ENCODE measurements around the gene REEP3. TPM values are rescaled to one million over a fixed set of nuclear protein-coding genes. Genes with fewer than 3 reads are reported as not detected.
"Not testable (repeated sequence)": the region's sequence is repeated elsewhere in the genome, so short reads cannot be mapped to it uniquely, and the experiment has no call there.

Gene REEP3
- total and polyA plus RNA-seq, 2 of the 8 experiments (the other 6 are each of a cell fraction or from before 2014, with no cell fraction given): 5.8 to 31.5 TPM

DNA sequence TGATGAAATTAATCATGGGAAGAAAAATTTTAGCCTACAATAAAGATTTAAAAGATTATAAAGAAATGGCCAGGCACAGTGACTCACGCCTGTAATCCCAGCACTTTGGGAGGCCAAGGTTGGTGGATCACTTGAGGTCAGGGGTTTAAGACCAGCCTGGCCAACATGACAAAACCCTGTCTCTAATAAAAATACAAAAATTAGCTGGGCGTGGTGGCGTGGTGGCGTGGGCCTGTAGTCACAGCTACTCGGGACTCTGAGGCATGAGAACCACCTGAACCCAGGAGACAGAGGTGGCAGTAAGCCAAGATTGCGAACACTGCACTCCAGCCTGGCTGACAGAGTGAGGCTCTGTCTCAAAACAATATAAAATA lies 28.9 kb upstream of the REEP3 start:
- not testable (repeated sequence) for H3K9ac ChIP-seq (replicated peaks in 1 of 4; ENCODE audit: extremely low read depth in 1 of 4, low read depth in 3 of 4, low read length in 3 of 4); H2BK12ac ChIP-seq (ENCODE audit: low read depth, low read length); H3K23me2 ChIP-seq (ENCODE audit: low read depth, low read length); H4K91ac ChIP-seq (replicated peaks; ENCODE audit: insufficient read length, low read length); DNase-seq (ENCODE audit: low read depth in 1 of 2, low spot score in 2 of 2); H3K4me3 ChIP-seq (ENCODE audit: extremely low read depth in 1 of 4, insufficient read depth in 2 of 4, low read depth in 3 of 4, low read length in 4 of 4); H3K56ac ChIP-seq (replicated peaks; ENCODE audit: insufficient read length, low read depth, low read length); H3K36me3 ChIP-seq (ENCODE audit: control insufficient read depth in 2 of 4, insufficient read depth in 4 of 4, low read length in 3 of 4); H3K4ac ChIP-seq (replicated peaks; ENCODE audit: insufficient read length, low read depth, low read length); H3K27me3 ChIP-seq (replicated peaks in 1 of 4; ENCODE audit: control insufficient read depth in 3 of 4, extremely low read depth in 1 of 4, insufficient read depth in 3 of 4, low read length in 3 of 4); H3K18ac ChIP-seq (ENCODE audit: extremely low read depth, low read length); H2BK5ac ChIP-seq (ENCODE audit: low read depth, low read length); H4K5ac ChIP-seq (ENCODE audit: insufficient read length, low read depth, low read length); H2AK5ac ChIP-seq (ENCODE audit: low read depth, low read length); H2AFZ ChIP-seq (ENCODE audit: low read length); H2BK20ac ChIP-seq (ENCODE audit: low read length); H3K27ac ChIP-seq (ENCODE audit: low read depth, low read length); H3K23ac ChIP-seq (ENCODE audit: insufficient read length); H2BK120ac ChIP-seq (replicated peaks; ENCODE audit: low read depth, low read length); H3K4me1 ChIP-seq (replicated peaks in 1 of 4; ENCODE audit: control insufficient read depth in 3 of 4, insufficient read depth in 4 of 4, low read length in 3 of 4); H3K4me2 ChIP-seq (ENCODE audit: insufficient read depth in 1 of 2, low read depth in 2 of 2, low read length in 2 of 2); FAIRE-seq; H3K79me1 ChIP-seq (ENCODE audit: low read depth, low read length); H2BK15ac ChIP-seq (ENCODE audit: low read length); H3K14ac ChIP-seq (ENCODE audit: insufficient read length); H4K20me1 ChIP-seq (replicated peaks in 1 of 2; ENCODE audit: control insufficient read depth in 1 of 2, insufficient read depth in 2 of 2, low read length in 2 of 2); H3K9me3 ChIP-seq (ENCODE audit: insufficient read depth in 2 of 2, low read depth in 1 of 2, low read length in 1 of 2)
- WGBS, 2 experiments (ENCODE audit: extremely low coverage in 1 of 2, insufficient coverage in 1 of 2, insufficient read length in 1 of 2, insufficient replicate concordance in 2 of 2, low coverage in 1 of 2, low lambda C conversion rate in 2 of 2, missing lambda C conversion rate in 1 of 2): 98% methylated on average over 6 of the region's 6 CpGs; no CpG with 5 or more reads in 1 of the 2 experiments
- ChIA-PET CTCF (ENCODE audit: partially characterized antibody) (interaction anchor here (1.3 kb wide), 1 partner anchor 137 kb away, joined by 5 read pairs; no protein-coding TSS in a partner anchor), POLR2A (ENCODE audit: partially characterized antibody) (interaction anchor here (1.4 to 1.7 kb wide), 2 partner anchors 12 to 223 kb away, joined by 3 to 5 read pairs; no protein-coding TSS in a partner anchor)
- Histone ChIP-seq H3K79me2 (ENCODE audit: control insufficient read depth in 1 of 2, insufficient read depth in 2 of 2, low read length in 2 of 2) (peaks cover 0 to 69% of the 10 kb centered on the region in 2 experiments; a peak in 2 of 4 replicates), H4K8ac (ENCODE audit: extremely low read depth, insufficient read depth, low read length) (0 out of 2 replicates have a peak overlapping the region, but pooled peaks have one; percentile 14)

All from H1 (cell line).